ENCODE measurements around the gene CACNA1B. TPM values are rescaled to one million over a fixed set of nuclear protein-coding genes. Genes with fewer than 3 reads are reported as not detected.

CACNA1B gene
- total RNA-seq, 6 donors from 2014 or later = 0.03 to 0.15 (median 0.03) TPM; not detected in 3

DNA sequence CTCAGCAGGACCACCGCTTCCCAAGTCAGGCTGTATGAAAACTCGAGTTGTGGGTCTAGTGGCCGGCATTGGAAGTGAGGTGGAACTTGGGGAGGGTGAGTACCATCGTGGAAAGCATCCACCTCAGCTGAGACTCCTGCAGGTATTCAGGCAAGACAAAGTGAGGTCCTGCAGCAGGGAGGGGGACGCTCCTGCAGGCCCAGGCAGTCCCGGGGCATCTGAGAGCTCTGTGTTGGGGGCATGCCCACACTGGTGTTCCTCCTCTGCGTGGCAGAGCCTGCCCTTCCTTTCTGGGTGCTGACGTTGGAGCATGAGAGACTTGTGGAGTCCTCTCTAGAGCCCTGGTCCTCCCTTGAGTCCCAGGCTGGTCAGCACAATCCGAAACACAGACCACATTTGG lies 187.7 kb downstream of the CACNA1B start:
- TF ChIP-seq POLR2A (IDR thresholded peaks at IDR 0.05) (no peak), POLR2AphosphoS5 (IDR thresholded peaks at IDR 0.05) (no peak), EP300 (IDR thresholded peaks at IDR 0.05) (no peak)
- TF ChIP-seq, protein P1, sequence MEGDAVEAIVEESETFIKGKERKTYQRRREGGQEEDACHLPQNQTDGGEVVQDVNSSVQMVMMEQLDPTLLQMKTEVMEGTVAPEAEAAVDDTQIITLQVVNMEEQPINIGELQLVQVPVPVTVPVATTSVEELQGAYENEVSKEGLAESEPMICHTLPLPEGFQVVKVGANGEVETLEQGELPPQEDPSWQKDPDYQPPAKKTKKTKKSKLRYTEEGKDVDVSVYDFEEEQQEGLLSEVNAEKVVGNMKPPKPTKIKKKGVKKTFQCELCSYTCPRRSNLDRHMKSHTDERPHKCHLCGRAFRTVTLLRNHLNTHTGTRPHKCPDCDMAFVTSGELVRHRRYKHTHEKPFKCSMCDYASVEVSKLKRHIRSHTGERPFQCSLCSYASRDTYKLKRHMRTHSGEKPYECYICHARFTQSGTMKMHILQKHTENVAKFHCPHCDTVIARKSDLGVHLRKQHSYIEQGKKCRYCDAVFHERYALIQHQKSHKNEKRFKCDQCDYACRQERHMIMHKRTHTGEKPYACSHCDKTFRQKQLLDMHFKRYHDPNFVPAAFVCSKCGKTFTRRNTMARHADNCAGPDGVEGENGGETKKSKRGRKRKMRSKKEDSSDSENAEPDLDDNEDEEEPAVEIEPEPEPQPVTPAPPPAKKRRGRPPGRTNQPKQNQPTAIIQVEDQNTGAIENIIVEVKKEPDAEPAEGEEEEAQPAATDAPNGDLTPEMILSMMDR (IDR thresholded peaks at IDR 0.05) = no peak
- Histone ChIP-seq H3K4me3 (no peak overlapping the region), H3K4me1 (no peaks in the 10 kb centered on the region), H3K36me3 (no peaks in the 10 kb centered on the region), H3K9me3 (no peaks in the 10 kb centered on the region), H3K27me3 (no peaks in the 10 kb centered on the region), H3K27ac (no peak overlapping the region)
- ATAC-seq (ENCODE audit: low FRiP score in 2 of 2) (no peak), DNase-seq (no peak)
- 87 to 91% methylated on average over 6 to 9 of the region's 9 CpGs for WGBS, 2 donors

DNA sequence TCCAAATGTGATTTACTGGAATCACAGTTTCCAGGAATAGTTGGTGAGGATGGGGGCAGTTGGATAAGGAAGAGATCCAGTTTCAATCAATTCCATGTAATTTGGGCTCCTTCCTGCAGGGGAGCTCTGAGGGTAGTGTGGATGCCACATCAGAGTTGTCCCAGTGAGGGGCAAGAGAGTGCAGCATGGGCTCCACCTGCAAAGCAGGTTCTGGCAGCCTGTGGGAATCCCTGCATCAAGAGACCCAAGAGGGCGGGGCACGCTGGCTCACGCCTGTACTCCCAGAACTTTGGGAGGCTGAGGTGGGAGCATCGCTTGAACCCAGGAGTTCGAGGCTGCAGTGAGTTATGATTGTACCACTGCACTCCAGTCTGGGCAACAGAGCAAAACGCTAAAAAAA lies 188.5 kb downstream of the CACNA1B start:
- Histone ChIP-seq H3K27ac (no peak overlapping the region), H3K27me3 (no peaks in the 10 kb centered on the region), H3K9me3 (no peaks in the 10 kb centered on the region), H3K4me3 (no peak overlapping the region), H3K36me3 (no peaks in the 10 kb centered on the region), H3K4me1 (no peaks in the 10 kb centered on the region)
- TF ChIP-seq EP300 (IDR thresholded peaks at IDR 0.05) = no peak
- WGBS, 2 donors = 70 to 80% methylated on average over 6 of the region's 6 CpGs
- ATAC-seq (ENCODE audit: low FRiP score in 2 of 2) (no peak), DNase-seq (peak in 1 of 2 donors; percentile 15)

DNA sequence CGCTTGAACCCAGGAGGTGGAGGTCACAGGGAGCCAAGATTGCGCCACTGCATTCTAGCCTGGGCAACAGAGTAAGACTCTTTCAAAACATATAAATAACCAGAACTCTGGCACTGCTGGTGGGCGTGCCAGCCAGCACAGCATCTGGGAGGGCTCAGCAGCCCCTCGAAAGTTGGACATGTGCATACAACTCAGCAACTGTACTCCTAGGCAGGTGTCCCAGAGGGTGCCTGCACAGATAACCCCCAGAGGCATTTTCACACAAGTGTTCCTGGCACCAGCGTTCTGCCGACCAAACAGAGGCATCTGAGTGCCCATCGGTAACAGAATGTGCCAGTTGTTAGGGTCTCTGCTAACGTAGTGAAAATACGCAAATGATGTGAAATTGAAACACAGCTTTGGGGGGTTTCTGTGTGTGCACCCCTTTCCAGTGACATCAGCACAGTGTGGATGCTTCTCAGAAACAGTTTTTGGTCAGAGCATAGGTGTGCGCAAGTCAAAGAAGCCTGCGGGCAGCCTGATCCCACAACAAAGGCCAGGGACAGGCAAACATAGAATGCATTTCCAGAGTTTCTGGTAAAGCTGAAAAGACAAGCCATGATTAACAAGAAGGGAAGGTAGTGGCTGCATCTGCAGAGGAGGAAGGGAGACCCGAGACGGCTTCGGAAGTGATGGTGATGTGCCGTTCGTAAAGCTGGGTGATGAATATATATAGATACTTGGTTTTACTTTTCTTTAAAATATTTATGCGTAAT lies 190.2 kb downstream of the CACNA1B start:
- 85 to 86% methylated on average over 15 to 17 of the region's 17 CpGs for WGBS, 2 donors
- H3K36me3 ChIP-seq = no peaks in the 10 kb centered on the region
- no peaks in the 10 kb centered on the region for H3K27me3 ChIP-seq
- no peak overlapping the region for H3K27ac ChIP-seq
- no peak for ATAC-seq (ENCODE audit: low FRiP score in 2 of 2)
- no peak overlapping the region for H3K4me3 ChIP-seq
- no peaks in the 10 kb centered on the region for H3K4me1 ChIP-seq
- no peaks in the 10 kb centered on the region for H3K9me3 ChIP-seq
- TF ChIP-seq, protein P1 (IDR thresholded peaks at IDR 0.05) = no peak
- TF ChIP-seq EP300 (IDR thresholded peaks at IDR 0.05) = no peak
- no peak for TF ChIP-seq POLR2AphosphoS5 (IDR thresholded peaks at IDR 0.05)
- no peak for TF ChIP-seq POLR2A (IDR thresholded peaks at IDR 0.05)
- DNase-seq = peak in 1 of 2 donors; percentile 12

DNA sequence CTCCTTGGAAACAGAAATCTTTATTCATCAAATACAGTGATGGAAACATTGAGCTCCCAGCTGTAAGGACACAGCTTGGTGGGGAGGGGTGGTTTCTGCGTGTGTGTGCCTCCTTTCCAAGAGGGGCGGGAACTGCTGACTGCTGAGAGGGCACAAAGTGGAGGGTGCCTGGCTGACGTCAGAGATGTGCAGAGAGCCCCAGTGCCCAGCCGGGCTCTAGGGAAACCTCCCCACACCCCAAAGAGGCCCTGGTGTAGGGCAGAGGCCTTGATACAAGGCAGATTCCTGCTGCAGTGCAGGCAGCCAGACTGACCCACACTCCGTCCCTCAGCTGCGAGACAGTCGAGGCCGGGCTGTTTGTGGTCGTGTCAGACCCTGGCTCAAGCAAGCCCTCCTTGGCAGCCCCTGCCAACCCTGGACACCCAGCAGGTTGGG lies 191.0 kb downstream of the CACNA1B start:
- H3K4me1 ChIP-seq = no peaks in the 10 kb centered on the region
- TF ChIP-seq EP300 (IDR thresholded peaks at IDR 0.05) (no peak), POLR2AphosphoS5 (IDR thresholded peaks at IDR 0.05) (no peak), POLR2A (IDR thresholded peaks at IDR 0.05) (no peak)
- TF ChIP-seq, protein P1 (IDR thresholded peaks at IDR 0.05) = no peak
- 50 to 51% methylated on average over 1 to 9 of the region's 9 CpGs for WGBS, 2 donors
- no peak overlapping the region for H3K27ac ChIP-seq
- no peaks in the 10 kb centered on the region for H3K36me3 ChIP-seq
- no peak overlapping the region for H3K4me3 ChIP-seq
- H3K27me3 ChIP-seq = no peaks in the 10 kb centered on the region
- no peaks in the 10 kb centered on the region for H3K9me3 ChIP-seq
- ATAC-seq (ENCODE audit: low FRiP score in 2 of 2) (no peak), DNase-seq (peak in 1 of 2 donors; percentile 21)

DNA sequence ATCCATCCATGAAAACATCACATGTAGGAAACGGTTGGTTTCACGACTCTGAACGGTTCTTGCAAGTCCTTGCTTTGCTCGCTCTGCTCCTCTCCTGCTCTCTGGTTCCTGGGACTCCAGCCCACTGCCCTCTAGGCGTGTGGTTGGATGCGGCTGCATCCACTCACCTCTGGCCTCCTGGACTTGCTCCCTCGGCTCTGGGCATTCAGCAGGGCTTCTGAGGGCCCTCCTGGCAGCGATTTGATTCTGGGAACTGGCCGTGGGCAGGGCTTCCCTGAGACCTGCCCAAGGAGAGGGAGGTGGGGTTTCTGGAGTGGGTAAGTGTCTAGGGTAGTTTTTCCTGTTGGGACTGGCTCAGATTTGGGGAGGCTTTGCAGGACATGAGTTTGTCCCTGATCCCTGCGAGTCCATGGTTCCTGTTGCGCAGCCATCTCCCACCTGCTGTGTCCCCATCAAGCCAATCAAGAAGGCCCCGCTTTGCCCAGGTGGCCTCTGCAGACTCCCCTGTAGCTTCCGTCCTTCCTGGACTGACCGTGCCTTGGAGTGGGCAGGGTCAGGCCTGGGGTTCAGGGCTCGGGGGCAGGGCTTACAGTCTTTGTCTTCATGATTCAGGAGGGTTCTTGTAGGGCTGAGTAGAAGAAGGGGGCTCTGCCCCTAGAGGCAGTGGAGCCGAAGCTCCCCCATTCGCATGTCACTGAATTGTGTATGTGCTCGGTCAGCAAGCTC lies 192.3 kb downstream of the CACNA1B start:
- Histone ChIP-seq H3K9me3 (no peaks in the 10 kb centered on the region), H3K36me3 (no peaks in the 10 kb centered on the region), H3K27me3 (no peaks in the 10 kb centered on the region), H3K4me1 (no peaks in the 10 kb centered on the region), H3K27ac (no peak overlapping the region), H3K4me3 (no peak overlapping the region)
- DNase-seq (peak in 1 of 2 donors; percentile 13), ATAC-seq (ENCODE audit: low FRiP score in 2 of 2) (no peak)
- WGBS, 2 donors = 59 to 70% methylated on average over 15 to 18 of the region's 18 CpGs
- TF ChIP-seq POLR2AphosphoS5 (IDR thresholded peaks at IDR 0.05) = no peak
- TF ChIP-seq, protein P1 (IDR thresholded peaks at IDR 0.05) = no peak
- TF ChIP-seq EP300 (IDR thresholded peaks at IDR 0.05) = no peak
- TF ChIP-seq POLR2A (IDR thresholded peaks at IDR 0.05) = no peak

All from upper lobe of left lung (tissue), 6 donors.